Hepatocyte (in vitro differentiated cells): ENCODE data around the gene TOP2A. TPM values are rescaled to one million over a fixed set of nuclear protein-coding genes. Genes with fewer than 3 reads are reported as not detected.
A peak's percentile ranks its signal among the peaks of the same experiment; 100 is the strongest.

Source experiments
- DNase-seq: peaks from one replicate; pipeline ENCODE4 v3.0.0-alpha.2; 2016; ENCODE audit warnings: low spot score
- H2AFZ ChIP-seq: fragments of 200-600 bp; sonication (generic); 2 replicates; pipeline ENCODE4 v1.6.0; 2016; ENCODE audit warnings: antibody characterized with exemption, mild to moderate bottlenecking
- H3K27ac ChIP-seq: fragments of 200-600 bp; sonication (generic); 2 replicates; pipeline ENCODE4 v1.5.1; 2016; ENCODE audit warnings: mild to moderate bottlenecking
- H3K27me3 ChIP-seq: fragments of 200-600 bp; sonication (generic); 2 replicates; pipeline ENCODE4 v1.6.1; 2016
- H3K36me3 ChIP-seq: fragments of 200-600 bp; sonication (generic); replicated peaks from 2 replicates; pipeline ENCODE4 v1.5.1; 2016; ENCODE audit warnings: low read depth; ENCODE audit not compliant: insufficient read depth
- H3K4me1 ChIP-seq: fragments of 200-600 bp; sonication (generic); 2 replicates; pipeline ENCODE4 v1.5.1; 2016; ENCODE audit warnings: mild to moderate bottlenecking, moderate library complexity; ENCODE audit not compliant: insufficient read depth
- H3K4me2 ChIP-seq: fragments of 200-600 bp; sonication (generic); 2 replicates; pipeline ENCODE4 v1.6.0; 2016
- H3K4me3 ChIP-seq: fragments of 200-600 bp; sonication (generic); 2 replicates; pipeline ENCODE4 v1.5.1; 2016; ENCODE audit warnings: mild to moderate bottlenecking
- H3K79me2 ChIP-seq: fragments of 200-600 bp; sonication (generic); 2 replicates; pipeline ENCODE4 v1.6.0; 2017; ENCODE audit warnings: mild to moderate bottlenecking
- H3K9me2 ChIP-seq: fragments of 200-600 bp; sonication (generic); replicated peaks from 2 replicates; pipeline ENCODE4 v1.6.0; 2017; ENCODE audit warnings: mild to moderate bottlenecking; ENCODE audit not compliant: insufficient read depth
- H3K9me3 ChIP-seq: fragments of 200-600 bp; sonication (generic); 2 replicates; pipeline ENCODE4 v1.5.1; 2016; ENCODE audit warnings: low read depth, mild to moderate bottlenecking
- H4K20me1 ChIP-seq: fragments of 200-600 bp; sonication (generic); 2 replicates; pipeline ENCODE4 v1.6.0; 2016; ENCODE audit warnings: mild to moderate bottlenecking; ENCODE audit not compliant: insufficient read depth, poor library complexity, severe bottlenecking
- CTCF ChIP-seq: fragments of 200-600 bp; sonication (generic); IDR thresholded peaks from 2 replicates; pipeline ENCODE4 v1.5.1; 2016; ENCODE audit warnings: antibody characterized with exemption, mild to moderate bottlenecking; ENCODE audit not compliant: poor library complexity
- EZH2 ChIP-seq: fragments of 200-600 bp; sonication (generic); IDR thresholded peaks from 2 replicates; pipeline ENCODE4 v1.6.1; 2016; ENCODE audit warnings: antibody characterized with exemption, mild to moderate bottlenecking, borderline replicate concordance
- EZH2phosphoT487 ChIP-seq: fragments of 200-600 bp; sonication (generic); IDR thresholded peaks from one replicate; pipeline ENCODE4 v1.6.1; 2018; ENCODE audit warnings: antibody characterized with exemption, mild to moderate bottlenecking, low read depth, moderate library complexity; ENCODE audit not compliant: unreplicated experiment, severe bottlenecking
- WGBS: methylation state at CpG from one replicate; pipeline ENCODE4 v1.1.6; 2016; ENCODE audit warnings: low lambda C conversion rate; ENCODE audit errors: missing lambda C conversion rate; 5-methylcytosine and 5-hydroxymethylcytosine counted together
- polyA plus RNA-seq: library from polyadenylated mRNA; unstranded; fragments of >200 nt; fragmentation: Nextera tagmentation; extraction: Ambion mirVana; gene quantifications from 2 replicates; pipeline ENCODE4 v1.2.1, GENCODE V29; 2016
- total RNA-seq: library from RNA; depleted of rRNA; stranded (reverse); fragments of >200 nt; gene quantifications from 2 replicates; pipeline ENCODE4 v1.2.3, GENCODE V29; 2014

The TOP2A gene
- total and polyA plus RNA-seq, 2 experiments from 2014 or later, result 21.3 to 37.4 TPM

- Histone ChIP-seq H3K27me3 (peaks cover 10% of the 10 kb centered on the region), H2AFZ (peak overlapping the region; percentile 41), H3K79me2 (no peaks in the 10 kb centered on the region), H3K9me2 (no peaks in the 10 kb centered on the region), H3K27ac (no peak overlapping the region), H4K20me1 (no peaks in the 10 kb centered on the region), H3K4me3 (no peak overlapping the region), H3K9me3 (no peaks in the 10 kb centered on the region), H3K4me2 (peak overlapping the region; percentile 99), H3K36me3 (no peaks in the 10 kb centered on the region), H3K4me1 (peaks cover 5% of the 10 kb centered on the region)
- WGBS, result 81% methylated on average over 23 of the region's 24 CpGs
- no peak for TF ChIP-seq CTCF
- no peak for TF ChIP-seq EZH2phosphoT487
- TF ChIP-seq EZH2, result no peak
- no peak for DNase-seq
Observed at GRCh38 chr17:40361925-40362695, 55.6 kb downstream of the TOP2A start.

GRCh38 chr17:40361063-40361924 lies 56.4 kb downstream of the TOP2A start:
- H3K9me3 ChIP-seq, result no peaks in the 10 kb centered on the region
- no peaks in the 10 kb centered on the region for H3K36me3 ChIP-seq
- no peak overlapping the region for H3K4me2 ChIP-seq
- TF ChIP-seq EZH2 (no peak), CTCF (no peak), EZH2phosphoT487 (no peak)
- no peak for DNase-seq
- H3K4me3 ChIP-seq, result no peak overlapping the region
- H3K9me2 ChIP-seq, result no peaks in the 10 kb centered on the region
- no peaks in the 10 kb centered on the region for H4K20me1 ChIP-seq
- H2AFZ ChIP-seq, result no peak overlapping the region
- no peak overlapping the region for H3K27ac ChIP-seq
- 78% methylated on average over 29 of the region's 32 CpGs for WGBS
- H3K79me2 ChIP-seq, result no peaks in the 10 kb centered on the region
- H3K27me3 ChIP-seq, result peaks cover 10% of the 10 kb centered on the region
- H3K4me1 ChIP-seq, result peaks cover 5% of the 10 kb centered on the region

DNA sequence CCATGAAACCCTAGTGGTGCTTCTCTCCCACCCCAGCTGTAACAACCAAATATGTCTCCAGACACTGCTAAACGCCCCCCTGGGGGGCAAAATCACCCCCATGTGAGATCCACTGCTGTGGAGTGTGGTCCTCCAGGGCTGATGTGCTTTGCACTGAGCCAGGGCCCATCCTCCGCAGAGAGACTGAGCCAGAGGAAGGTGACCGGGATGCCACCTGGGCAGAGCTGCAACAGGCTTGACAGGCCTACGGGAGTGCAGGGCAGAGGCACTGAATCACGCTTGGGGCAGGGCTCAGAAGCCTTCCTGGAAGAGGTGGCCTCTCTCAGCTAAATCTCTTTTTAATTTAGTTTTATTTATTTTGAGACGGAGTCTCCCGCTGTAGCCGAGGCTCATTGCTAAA lies 57.6 kb downstream of the TOP2A start:
- Histone ChIP-seq H3K36me3 (no peaks in the 10 kb centered on the region), H3K9me3 (no peaks in the 10 kb centered on the region), H3K4me3 (no peak overlapping the region), H2AFZ (no peak overlapping the region), H3K4me1 (peaks cover 9% of the 10 kb centered on the region), H3K79me2 (no peaks in the 10 kb centered on the region), H4K20me1 (no peaks in the 10 kb centered on the region), H3K9me2 (no peaks in the 10 kb centered on the region), H3K4me2 (no peak overlapping the region), H3K27me3 (peaks cover 10% of the 10 kb centered on the region), H3K27ac (no peak overlapping the region)
- TF ChIP-seq EZH2, result no peak
- no peak for TF ChIP-seq EZH2phosphoT487
- no peak for TF ChIP-seq CTCF
- DNase-seq, result no peak
- WGBS, result 89% methylated on average over 8 of the region's 8 CpGs
